Tongue (tissue), 2 donors: ENCODE measurements around the gene CAB39L. TPM values are rescaled to one million over a fixed set of nuclear protein-coding genes. Genes with fewer than 3 reads are reported as not detected.
A peak's percentile ranks its signal among the peaks of the same experiment; 100 is the strongest.

Experiments
- DNase-seq: peaks from one replicate; pipeline ENCODE4 v3.0.0-alpha.2; 2015
- total RNA-seq: library from RNA; depleted of rRNA; stranded (reverse); fragments of >200 nt; gene quantifications from one replicate; pipeline ENCODE4 v1.2.3, GENCODE V29; 2014

CAB39L gene
- total RNA-seq, 1 donor from 2014 or later: 14.7 TPM

GRCh38 chr13:49279112-49279511 is 164.8 kb downstream of the CAB39L start:
- DNase-seq: no peak

- no peak for DNase-seq
Observed at GRCh38 chr13:49278211-49278610, 165.7 kb downstream of the CAB39L start.

- peak; percentile 9 for DNase-seq
Observed at GRCh38 chr13:49272296-49272695, 171.6 kb downstream of the CAB39L start.

- DNase-seq: no peak
Observed at GRCh38 chr13:49271264-49271663, 172.6 kb downstream of the CAB39L start.

GRCh38 chr13:49265822-49266221 is 178.0 kb downstream of the CAB39L start:
- DNase-seq: no peak

GRCh38 chr13:49262634-49263033 is 181.2 kb downstream of the CAB39L start:
- no peak for DNase-seq

- no peak for DNase-seq
Observed at GRCh38 chr13:49259586-49259985, 184.3 kb downstream of the CAB39L start.

Other genes starting within 250 kb of the CAB39L start
- gene MLNR, start 223.7 kb downstream of the CAB39L start, total RNA-seq: not detected
- 8.3 TPM for gene CDADC1, start 196.1 kb downstream of the CAB39L start, total RNA-seq
- 15.1 TPM for gene SETDB2, start 210 bp upstream of the CAB39L start, total RNA-seq
- gene PHF11, start 51.9 kb upstream of the CAB39L start, total RNA-seq: 19.4 TPM
- gene RCBTB1, start 141.5 kb upstream of the CAB39L start, total RNA-seq: 29.3 TPM
- gene ARL11, start 184.4 kb upstream of the CAB39L start, total RNA-seq: 0.92 TPM
- 37.0 TPM for gene EBPL, start 247.4 kb upstream of the CAB39L start, total RNA-seq